Activated T-cell treated with anti-CD3 and anti-CD28 coated beads, Interleukin-2, amount 50 U/mL, for 72 hours (primary cell): ENCODE data around the gene MINDY2. TPM values are rescaled to one million over a fixed set of nuclear protein-coding genes. Genes with fewer than 3 reads are reported as not detected.
A peak's percentile ranks its signal among the peaks of the same experiment; 100 is the strongest.
"Not testable (repeated sequence)": the region's sequence is repeated elsewhere in the genome, so short reads cannot be mapped to it uniquely, and the experiment has no call there.

Experiments
- ATAC-seq, 2 donors: fragments of 150-1000 bp; cut with Tn5 transposase; replicated peaks in 1 of 2; 2 replicates each; pipeline ENCODE4 v1.10.0; 2021; ENCODE audit warnings: moderate library complexity in 2 of 2, mild to moderate bottlenecking in 1 of 2
- DNase-seq, 2 donors: peaks; one replicate each; pipeline ENCODE4 v3.0.0; 2021 to 2022; ENCODE audit warnings: mixed read lengths in 1 of 2
- H3K27ac Mint-ChIP-seq: one replicate; pipeline ENCODE4 v1.8.0; 2022; ENCODE audit warnings: mild to moderate bottlenecking, moderate library complexity, mixed read lengths
- H3K27me3 Mint-ChIP-seq: one replicate; pipeline ENCODE4 v1.8.0; 2022; ENCODE audit warnings: low read depth, mixed read lengths
- H3K36me3 Mint-ChIP-seq, 2 donors: one replicate each; pipeline ENCODE4 v1.8.0; 2022; ENCODE audit warnings: mixed read lengths in 2 of 2, mild to moderate bottlenecking in 1 of 2; ENCODE audit not compliant: insufficient read depth in 2 of 2
- H3K4me1 Mint-ChIP-seq: one replicate; pipeline ENCODE4 v1.8.0; 2022; ENCODE audit warnings: low read depth, mixed read lengths
- H3K4me3 Mint-ChIP-seq, 2 donors: one replicate each; pipeline ENCODE4 v1.8.0; 2022; ENCODE audit warnings: mild to moderate bottlenecking in 2 of 2, mixed read lengths in 2 of 2, moderate library complexity in 2 of 2
- H3K9me3 Mint-ChIP-seq, 2 donors: one replicate each; pipeline ENCODE4 v1.8.0; 2022; ENCODE audit warnings: mixed read lengths in 2 of 2
- total RNA-seq, 2 donors: library from RNA; stranded (reverse); gene quantifications; one replicate each; pipeline ENCODE4 v1.2.3, GENCODE V29; 2022

MINDY2 gene
- total RNA-seq, 2 donors from 2014 or later = 10.6 to 12.3 TPM

GRCh38 chr15:58856621-58857020, 85.5 kb downstream of the MINDY2 start:
- not testable (repeated sequence) for DNase-seq, H3K27ac Mint-ChIP-seq, H3K4me1 Mint-ChIP-seq, H3K36me3 Mint-ChIP-seq, H3K4me3 Mint-ChIP-seq, H3K9me3 Mint-ChIP-seq, ATAC-seq, H3K27me3 Mint-ChIP-seq

GRCh38 chr15:58862326-58862725, 91.2 kb downstream of the MINDY2 start:
- Mint-ChIP-seq H3K27me3 (peaks cover 9% of the 10 kb centered on the region), H3K36me3 (no peaks in the 10 kb centered on the region), H3K4me3 (no peak overlapping the region), H3K9me3 (no peaks in the 10 kb centered on the region), H3K4me1 (peaks cover 16% of the 10 kb centered on the region), H3K27ac (no peak overlapping the region)
- ATAC-seq (peak in 1 of 2 donors; percentile 47), DNase-seq (no peak)

DNA sequence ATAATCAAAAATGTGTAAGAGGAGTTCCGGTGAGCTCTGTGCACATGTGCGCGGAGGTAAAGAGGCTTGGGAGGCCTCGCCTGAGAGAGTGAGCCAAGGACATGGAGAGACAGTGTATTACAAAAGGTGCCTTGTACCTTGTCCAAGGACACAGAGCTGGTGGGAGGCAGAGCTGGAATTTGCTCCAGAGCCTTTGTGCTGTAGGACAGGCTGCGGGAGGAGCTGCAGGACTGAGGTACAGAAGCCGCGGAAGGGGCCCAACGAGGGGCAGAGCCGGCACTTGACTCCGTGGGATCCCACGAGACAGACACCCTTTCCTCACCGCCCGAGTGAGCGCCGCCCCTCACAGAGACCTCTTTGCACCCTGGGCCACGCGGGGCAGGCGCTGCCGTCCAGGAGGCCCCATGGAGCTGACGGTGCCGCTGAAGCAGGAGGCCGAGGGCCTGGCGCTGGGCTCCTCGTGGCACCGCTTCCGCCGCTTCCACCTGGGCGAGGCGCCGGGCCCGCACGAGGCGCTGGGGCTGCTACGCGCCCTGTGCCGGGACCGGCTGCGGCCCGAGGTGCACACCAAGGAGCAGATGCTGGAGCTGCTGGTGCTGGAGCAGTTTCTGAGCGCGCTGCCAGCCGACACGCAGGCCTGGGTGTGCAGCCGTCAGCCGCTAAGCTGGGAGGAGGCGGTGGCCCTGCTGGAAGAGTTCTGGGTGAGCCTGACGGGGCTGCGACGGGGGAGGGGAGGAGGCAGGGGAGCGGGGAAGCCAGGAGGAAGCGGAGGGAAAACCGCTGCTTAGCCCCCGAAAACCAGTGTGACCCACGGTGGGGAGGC, 93.7 kb downstream of the MINDY2 start:
- Mint-ChIP-seq H3K27ac (no peak overlapping the region), H3K36me3 (no peaks in the 10 kb centered on the region), H3K9me3 (peaks cover 0 to 2% of the 10 kb centered on the region in 2 donors), H3K4me1 (peaks cover 16% of the 10 kb centered on the region), H3K4me3 (peak overlapping the region; percentile 18 to 57), H3K27me3 (peaks cover 9% of the 10 kb centered on the region)
- ATAC-seq = peak; percentile 38 to 39
- peak in 1 of 2 donors; percentile 12 for DNase-seq

DNA sequence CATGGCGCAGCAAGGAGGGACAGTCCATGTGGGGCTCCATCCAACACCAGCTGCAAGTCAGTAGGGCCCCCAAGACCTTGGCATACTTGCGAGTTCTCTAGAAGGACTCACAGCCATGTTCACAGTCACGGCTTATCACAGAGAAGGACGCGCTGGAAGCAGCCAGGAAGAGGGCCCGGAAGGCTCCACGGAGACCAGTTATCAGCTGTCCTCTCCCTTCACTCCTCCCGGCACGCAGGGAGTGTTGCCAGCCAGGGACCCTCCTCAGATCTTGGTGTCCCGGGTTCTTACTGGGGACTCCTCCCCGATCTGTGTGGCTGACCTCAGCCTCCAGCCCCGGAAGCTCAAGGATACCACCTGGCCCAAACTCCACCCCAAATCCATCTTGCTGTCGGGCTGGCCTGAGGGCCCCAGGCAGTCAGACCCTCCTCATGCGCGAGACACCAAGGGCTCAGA, 94.4 kb downstream of the MINDY2 start:
- Mint-ChIP-seq H3K27ac (no peak overlapping the region), H3K9me3 (peaks cover 0 to 2% of the 10 kb centered on the region in 2 donors), H3K4me1 (peaks cover 16% of the 10 kb centered on the region), H3K27me3 (peaks cover 9% of the 10 kb centered on the region), H3K36me3 (no peaks in the 10 kb centered on the region), H3K4me3 (no peak overlapping the region)
- peak in 1 of 2 donors; percentile 3 for ATAC-seq
- DNase-seq = no peak

DNA sequence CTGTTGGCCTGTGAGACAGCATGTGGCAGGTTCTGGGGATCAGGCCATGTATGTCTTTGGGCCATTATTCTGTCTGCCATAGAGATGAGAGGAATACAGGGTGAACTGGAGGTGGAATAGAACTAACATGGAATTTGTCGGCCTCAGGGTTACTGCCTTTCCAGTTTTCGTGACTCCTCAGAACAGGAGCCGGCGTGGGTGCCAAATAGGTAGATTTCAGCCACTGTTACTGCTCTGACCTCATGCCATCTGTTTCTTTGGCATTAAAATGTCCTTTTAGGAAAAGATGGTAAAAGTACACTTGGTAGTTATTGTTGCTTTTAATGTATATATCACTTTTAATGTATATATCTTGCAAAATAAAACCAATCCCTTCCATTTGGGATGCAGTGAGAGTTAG, 96.8 kb downstream of the MINDY2 start:
- H3K27ac Mint-ChIP-seq = no peak overlapping the region
- H3K27me3 Mint-ChIP-seq = peaks cover 9% of the 10 kb centered on the region
- H3K4me3 Mint-ChIP-seq = no peak overlapping the region
- H3K9me3 Mint-ChIP-seq = peaks cover 0 to 2% of the 10 kb centered on the region in 2 donors
- H3K4me1 Mint-ChIP-seq = peaks cover 7% of the 10 kb centered on the region
- no peaks in the 10 kb centered on the region for H3K36me3 Mint-ChIP-seq
- DNase-seq = no peak
- ATAC-seq = no peak

DNA sequence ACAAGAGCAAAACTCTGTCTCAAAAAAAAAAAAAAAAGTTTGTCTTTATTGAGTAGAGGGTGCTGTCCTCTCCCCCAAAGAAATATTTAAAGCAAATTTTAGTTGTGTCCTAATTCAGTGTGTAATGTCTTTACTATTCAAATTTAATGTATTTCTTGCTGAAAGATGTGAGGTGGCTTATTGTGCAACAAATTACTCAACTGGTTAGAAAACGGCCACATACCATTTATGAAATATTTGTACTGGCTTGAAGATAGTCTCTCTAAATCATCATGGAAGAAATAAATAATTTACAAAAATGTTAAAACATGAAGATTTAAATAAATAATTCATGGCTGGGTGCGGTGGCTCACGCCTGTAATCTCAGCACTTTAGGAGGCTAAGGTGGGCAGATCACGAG, 99.3 kb downstream of the MINDY2 start:
- Mint-ChIP-seq H3K4me1 (no peaks in the 10 kb centered on the region), H3K9me3 (peaks cover 0 to 2% of the 10 kb centered on the region in 2 donors), H3K4me3 (no peak overlapping the region), H3K27me3 (no peaks in the 10 kb centered on the region), H3K27ac (no peak overlapping the region), H3K36me3 (no peaks in the 10 kb centered on the region)
- DNase-seq = no peak
- ATAC-seq = no peak

GRCh38 chr15:58873267-58873666, 102.2 kb downstream of the MINDY2 start:
- Mint-ChIP-seq H3K4me3 (no peak overlapping the region), H3K4me1 (no peaks in the 10 kb centered on the region), H3K27ac (no peak overlapping the region), H3K36me3 (peaks cover 3 to 5% of the 10 kb centered on the region in 2 donors), H3K27me3 (no peaks in the 10 kb centered on the region), H3K9me3 (peaks cover 0 to 2% of the 10 kb centered on the region in 2 donors)
- DNase-seq (no peak), ATAC-seq (no peak)

GRCh38 chr15:58875343-58875742, 104.2 kb downstream of the MINDY2 start:
- Mint-ChIP-seq H3K4me3 (no peak overlapping the region), H3K4me1 (no peaks in the 10 kb centered on the region), H3K9me3 (no peaks in the 10 kb centered on the region), H3K36me3 (peaks cover 8 to 20% of the 10 kb centered on the region in 2 donors), H3K27me3 (no peaks in the 10 kb centered on the region), H3K27ac (no peak overlapping the region)
- ATAC-seq = no peak
- DNase-seq = no peak

- DNase-seq = no peak
- Mint-ChIP-seq H3K9me3 (no peaks in the 10 kb centered on the region), H3K4me3 (no peak overlapping the region), H3K4me1 (no peaks in the 10 kb centered on the region), H3K27me3 (no peaks in the 10 kb centered on the region), H3K27ac (peak overlapping the region; percentile 42), H3K36me3 (peaks cover 11 to 23% of the 10 kb centered on the region in 2 donors)
- ATAC-seq = no peak
These were observed 105.4 kb downstream of the MINDY2 start for GRCh38 chr15:58876306-58877106.

GRCh38 chr15:58877999-58878825, 107.1 kb downstream of the MINDY2 start:
- Mint-ChIP-seq H3K36me3 (peaks cover 17 to 32% of the 10 kb centered on the region in 2 donors), H3K9me3 (no peaks in the 10 kb centered on the region), H3K4me1 (no peaks in the 10 kb centered on the region), H3K27ac (no peak overlapping the region), H3K27me3 (no peaks in the 10 kb centered on the region), H3K4me3 (no peak overlapping the region)
- no peak for DNase-seq
- ATAC-seq = no peak

- H3K4me3 Mint-ChIP-seq = no peak overlapping the region
- H3K9me3 Mint-ChIP-seq = no peaks in the 10 kb centered on the region
- ATAC-seq (no peak), DNase-seq (no peak)
- no peaks in the 10 kb centered on the region for H3K27me3 Mint-ChIP-seq
- peaks cover 24 to 47% of the 10 kb centered on the region in 2 donors for H3K36me3 Mint-ChIP-seq
- H3K27ac Mint-ChIP-seq = no peak overlapping the region
- no peaks in the 10 kb centered on the region for H3K4me1 Mint-ChIP-seq
These were observed 109.2 kb downstream of the MINDY2 start for GRCh38 chr15:58880320-58880719.

- DNase-seq = no peak
- no peaks in the 10 kb centered on the region for H3K4me1 Mint-ChIP-seq
- peaks cover 25 to 59% of the 10 kb centered on the region in 2 donors for H3K36me3 Mint-ChIP-seq
- H3K9me3 Mint-ChIP-seq = no peaks in the 10 kb centered on the region
- no peak for ATAC-seq
- no peak overlapping the region for H3K4me3 Mint-ChIP-seq
- no peak overlapping the region for H3K27ac Mint-ChIP-seq
- no peaks in the 10 kb centered on the region for H3K27me3 Mint-ChIP-seq
These were observed 111.1 kb downstream of the MINDY2 start for GRCh38 chr15:58882243-58882642.
